D341Med (cell line): ENCODE results near the gene SLC25A23.

Source experiments
- DNase-seq: peaks from one replicate; pipeline ENCODE4 v3.0.0; 2012; ENCODE audit warnings: low spot score

Gene SLC25A23

DNA sequence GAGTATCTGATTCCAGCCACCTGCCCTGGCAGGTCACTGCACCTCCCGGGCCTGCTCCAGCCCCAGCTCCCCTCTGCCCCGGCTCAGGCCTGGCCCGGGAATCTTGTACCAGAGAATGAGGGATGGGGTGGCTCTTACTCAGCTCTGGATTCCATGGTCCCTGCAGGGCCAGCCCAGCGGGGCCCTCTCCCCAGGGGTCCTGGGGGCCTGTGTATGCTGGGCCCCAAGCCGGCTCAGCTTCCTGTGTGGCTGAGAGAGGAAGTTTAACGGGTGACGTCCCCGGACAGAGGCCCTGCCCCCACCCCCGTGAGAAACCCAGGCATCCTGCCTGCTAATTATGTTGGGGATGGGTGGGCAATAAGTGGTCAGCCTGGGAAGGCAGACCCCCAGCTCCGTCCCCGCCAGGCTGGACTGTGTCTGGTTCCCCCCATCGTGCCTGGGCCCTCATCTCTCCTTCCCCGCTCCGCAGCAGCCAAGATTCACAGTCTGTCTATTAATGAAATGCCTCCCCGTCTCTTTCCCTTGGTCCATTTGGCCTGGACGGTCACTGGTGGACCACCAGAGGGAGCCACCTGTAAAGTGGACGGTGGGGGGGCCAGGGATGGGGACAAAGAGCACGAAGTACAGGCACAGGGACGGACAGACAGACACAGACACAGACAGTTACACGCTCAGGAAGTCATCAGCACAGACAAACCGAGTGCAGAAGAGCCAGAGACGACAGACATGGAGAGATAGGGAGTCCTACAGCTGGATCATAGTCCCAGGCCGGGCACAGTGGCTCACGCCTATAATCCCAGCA is 22.1 kb upstream of the SLC25A23 start, which contains the start of gene DENND1C:
DENND1C (minus strand) TSS at position 247 of the 802 bp plus-strand sequence; CDS start at position 155, 92 bp downstream.
- no peak for DNase-seq

DNA sequence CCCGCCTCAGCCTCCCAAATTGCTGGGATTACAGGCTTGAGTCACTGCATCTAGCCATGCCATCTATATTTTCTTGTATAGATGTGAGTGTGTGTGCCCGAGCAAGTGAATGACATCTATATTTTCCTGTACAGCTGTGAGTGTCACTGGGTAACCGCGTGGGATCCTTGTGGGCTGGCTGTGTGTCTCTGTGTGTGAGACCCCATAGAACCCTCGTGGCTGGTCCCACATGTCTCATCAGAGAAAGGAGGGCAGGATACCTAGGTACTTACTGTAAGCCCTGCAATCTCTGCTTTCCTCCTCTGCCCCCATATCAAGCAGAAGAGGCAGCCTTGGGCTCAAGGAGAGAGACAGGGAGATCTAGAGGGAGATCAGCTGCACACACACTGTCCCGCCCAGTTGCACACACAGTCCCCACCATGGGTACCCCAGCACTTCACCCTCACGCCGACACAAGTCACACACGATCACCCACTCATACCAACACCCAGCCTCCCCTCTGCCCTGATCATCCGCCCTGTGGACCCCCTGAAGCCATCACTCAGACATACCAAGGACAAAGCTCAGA is 21.3 kb upstream of the SLC25A23 start:
- DNase-seq: no peak

DNA sequence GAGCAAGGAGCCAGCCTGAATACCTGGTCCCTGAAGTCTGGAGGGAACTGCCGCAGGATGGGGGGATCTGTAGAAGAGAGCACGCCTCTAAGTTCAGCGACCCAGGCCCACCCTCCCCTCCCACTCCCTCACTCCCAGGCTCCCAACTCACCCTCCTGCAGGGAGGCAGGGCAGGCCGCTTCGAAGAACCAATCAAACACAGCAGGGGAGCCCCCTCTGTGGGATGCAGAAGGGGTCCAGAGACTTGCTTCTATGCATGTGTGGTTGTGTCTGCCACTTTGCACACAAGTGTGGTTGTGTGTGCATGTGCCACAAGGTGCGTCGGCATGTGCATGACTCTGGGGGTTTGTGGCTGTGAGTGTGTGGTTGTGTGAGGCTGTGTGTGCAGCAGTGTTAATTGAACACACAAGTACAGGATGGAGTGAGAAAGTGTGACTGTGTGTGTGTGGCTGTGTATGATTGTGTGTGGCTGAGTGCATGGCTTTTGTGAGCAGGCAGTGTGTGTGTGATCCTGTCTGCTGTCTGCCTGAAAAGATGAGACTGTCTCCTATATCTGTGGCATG is 20.3 kb upstream of the SLC25A23 start:
- no peak for DNase-seq

DNA sequence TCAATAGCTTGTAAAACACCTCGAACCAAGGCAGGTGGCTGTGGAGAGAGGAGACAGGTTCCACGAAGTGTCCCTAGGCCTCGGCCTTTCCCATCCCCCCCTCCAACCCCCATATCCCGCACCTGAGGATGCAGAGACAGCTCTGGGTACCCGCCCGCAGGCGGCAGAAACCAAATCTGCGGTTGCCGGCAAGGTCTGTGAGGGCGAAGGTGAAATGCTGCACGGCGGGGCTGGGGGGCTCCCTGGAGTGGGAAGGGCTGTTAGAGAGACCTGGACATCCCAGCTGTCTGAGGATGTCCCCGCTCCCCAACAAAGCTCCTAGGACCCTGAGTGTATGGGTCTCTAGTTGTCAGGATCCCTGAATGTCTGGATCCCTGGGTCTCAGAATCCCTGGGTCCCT is 19.2 kb upstream of the SLC25A23 start:
- DNase-seq: no peak

DNA sequence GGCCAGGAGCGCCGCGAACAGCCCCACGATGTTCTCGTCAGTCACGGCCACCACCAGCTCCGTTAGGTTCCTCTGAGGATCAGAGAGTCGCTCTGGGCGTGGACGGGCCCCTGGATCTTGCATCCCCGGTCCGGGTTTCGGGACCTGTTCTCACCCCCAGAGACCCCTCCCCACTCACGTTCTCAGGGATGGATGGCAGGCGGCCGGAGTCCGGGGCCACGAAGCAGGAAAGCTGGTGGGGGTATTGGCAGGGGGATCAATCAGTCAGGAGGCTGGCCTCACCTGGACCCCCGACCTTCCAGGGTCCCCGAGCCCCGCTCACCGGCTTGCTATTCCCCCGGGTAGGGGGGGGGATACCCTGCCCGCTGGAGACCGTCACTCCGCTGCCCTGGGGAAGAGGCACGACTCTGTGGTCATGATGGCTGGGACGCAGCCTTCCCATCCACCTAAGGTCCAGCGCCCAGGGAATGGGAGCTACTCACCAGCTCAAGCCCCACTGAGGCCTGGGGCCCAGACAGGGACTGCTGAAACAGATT is 17.4 kb upstream of the SLC25A23 start:
- no peak for DNase-seq

DNA sequence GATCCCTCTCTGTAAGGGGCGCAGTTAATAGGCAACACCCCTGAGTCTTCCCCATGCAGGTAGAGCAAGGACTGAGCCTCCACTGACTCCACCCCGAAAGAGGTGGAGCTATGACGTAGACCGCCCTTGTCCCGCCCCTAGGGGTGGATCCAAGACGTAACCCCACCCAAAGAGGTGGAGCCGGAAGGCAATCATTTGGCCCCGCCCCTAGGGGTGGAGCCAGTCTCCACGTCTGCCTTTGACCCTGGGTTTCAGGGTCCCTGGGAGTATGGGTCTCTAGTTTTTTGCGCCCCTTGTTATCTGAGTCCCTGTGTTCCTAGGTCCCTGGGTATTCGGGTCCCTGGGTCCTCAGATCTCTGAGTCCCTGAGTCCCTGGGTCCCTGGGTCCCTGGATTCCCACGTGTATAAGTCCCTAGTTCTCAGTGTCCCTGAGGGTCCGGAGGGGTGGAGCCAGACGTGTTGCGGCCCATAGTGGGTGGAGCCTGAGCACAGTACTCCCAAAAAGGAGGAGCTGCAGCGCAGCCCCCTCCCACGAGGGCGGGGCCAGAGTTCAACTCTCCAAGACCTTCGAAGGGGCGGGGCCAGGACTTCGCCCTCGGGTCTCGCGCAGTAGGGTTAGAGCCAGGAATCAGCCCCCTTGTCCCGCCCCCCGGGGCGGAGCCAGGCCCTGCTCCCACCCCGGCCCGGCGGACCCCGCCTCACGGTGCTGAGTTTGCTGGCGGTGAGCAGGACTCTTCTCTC is 16.7 kb upstream of the SLC25A23 start:
- peak; percentile 70 for DNase-seq

DNA sequence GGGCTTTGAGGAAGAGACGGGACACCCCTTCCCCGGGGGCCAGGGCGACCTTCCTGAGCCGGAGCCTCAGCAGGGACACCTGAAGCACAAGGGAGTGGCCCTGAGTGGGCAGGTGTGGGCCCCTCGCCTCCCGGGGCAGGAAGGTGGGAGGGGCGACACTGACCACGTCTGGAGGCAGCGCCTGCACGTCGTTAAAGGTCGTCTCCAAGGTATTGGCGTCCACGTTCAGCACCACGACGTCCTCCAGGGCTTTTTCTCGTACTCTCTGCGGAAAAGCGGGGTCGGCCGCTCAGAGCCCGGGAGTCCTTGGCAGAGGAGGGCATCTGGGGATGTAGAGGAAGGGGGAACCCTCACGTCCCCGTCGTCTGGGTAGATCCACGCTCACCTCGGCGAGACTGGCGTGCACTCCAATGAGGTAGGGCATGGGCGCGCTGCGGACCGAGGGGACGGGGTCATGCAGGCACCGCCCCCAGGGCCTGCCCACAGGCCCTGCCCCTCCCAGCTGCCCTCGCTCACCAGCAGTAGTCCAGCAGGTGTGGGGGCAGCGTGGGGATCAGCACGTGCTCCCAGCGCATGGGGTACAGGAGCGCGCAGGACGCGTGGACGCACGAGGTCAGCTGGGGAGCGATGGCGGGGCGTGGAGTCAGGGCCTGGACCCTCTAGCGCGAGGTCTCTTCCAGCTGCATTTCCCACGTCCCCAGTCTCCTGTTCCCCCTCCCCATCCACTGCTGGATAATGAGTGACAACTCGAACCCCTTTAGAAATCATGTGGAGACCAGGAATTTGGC is 15.9 kb upstream of the SLC25A23 start:
- peak; percentile 39 for DNase-seq

DNA sequence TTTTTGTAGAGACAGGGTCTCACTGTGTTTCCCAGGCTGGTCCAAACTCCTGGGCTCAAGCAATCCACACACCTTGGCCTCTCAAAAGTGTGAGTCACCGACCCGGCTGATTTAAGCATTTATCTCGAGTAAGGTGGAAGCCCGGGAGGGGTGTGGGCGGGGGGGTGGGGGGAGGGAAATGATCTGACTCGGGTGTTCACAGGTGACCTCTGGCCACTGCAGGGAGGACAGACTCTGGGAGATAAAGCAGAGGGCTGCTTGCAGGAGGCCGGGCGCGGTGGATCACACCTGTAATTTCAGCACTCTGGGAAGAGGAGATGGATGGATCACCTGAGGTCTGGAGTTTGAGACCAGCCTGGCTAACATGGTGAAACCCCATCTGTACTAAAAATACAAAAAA is 14.1 kb upstream of the SLC25A23 start:
- DNase-seq: no peak

DNA sequence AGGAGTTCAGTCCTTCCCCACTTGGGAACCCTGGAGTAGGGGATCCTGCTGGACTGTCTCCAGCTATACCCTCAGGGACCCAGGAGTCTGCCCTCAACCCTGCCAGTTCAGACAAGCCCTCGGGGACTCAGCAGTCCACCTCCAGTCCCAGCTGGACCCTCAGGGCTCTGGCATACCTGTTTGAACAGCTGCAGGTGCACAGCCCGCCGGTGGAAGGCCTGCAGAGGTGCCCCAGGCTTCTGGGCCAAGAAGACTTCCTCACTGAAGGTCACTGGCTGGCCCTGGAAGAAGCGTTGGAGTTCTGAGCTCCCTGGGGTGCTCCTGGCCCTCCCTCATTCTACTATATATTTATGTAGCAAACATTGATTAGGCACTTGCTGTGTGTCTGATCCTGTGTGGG is 13.1 kb upstream of the SLC25A23 start:
- DNase-seq: peak; percentile 21

DNA sequence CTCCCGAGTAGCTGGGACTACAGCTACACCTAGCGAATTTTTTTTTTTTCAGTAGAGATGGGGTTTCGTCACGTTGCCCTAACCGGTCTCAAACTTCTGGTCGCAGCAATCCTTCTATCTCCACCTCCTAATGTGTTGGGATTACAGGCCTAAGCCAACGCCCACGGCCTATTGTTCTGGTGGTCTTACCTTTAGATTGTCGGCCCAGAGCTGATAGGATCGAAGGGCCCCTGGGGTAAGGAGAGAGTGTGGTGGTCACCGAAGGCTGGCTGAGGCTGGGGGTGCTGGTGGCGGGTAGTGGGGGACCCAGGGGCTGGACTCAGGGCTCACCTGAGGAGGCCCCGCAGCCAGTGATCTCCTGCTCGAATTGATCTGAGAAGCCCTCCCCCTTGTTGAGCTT is 11.5 kb upstream of the SLC25A23 start:
- DNase-seq: no peak

DNA sequence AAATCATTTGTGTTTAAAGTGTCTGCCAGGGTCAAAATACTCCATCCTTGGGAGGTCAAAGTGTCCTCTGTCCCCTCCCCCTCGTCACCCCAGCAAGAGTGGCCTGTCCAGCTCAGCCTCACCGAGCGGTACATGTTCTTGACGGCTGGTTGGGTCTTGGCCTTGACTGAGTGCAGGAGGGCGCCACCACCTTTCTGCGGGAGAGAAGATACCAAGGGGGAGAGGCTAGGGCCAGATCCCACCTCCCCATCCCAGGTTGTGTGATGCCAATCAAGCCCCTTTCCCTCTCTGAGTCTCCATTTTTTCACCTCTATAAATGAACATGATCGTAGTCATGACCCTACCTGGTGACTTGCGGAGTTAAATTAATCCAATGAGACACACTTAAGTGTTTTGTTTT is 10.6 kb upstream of the SLC25A23 start:
- peak; percentile 16 for DNase-seq

DNA sequence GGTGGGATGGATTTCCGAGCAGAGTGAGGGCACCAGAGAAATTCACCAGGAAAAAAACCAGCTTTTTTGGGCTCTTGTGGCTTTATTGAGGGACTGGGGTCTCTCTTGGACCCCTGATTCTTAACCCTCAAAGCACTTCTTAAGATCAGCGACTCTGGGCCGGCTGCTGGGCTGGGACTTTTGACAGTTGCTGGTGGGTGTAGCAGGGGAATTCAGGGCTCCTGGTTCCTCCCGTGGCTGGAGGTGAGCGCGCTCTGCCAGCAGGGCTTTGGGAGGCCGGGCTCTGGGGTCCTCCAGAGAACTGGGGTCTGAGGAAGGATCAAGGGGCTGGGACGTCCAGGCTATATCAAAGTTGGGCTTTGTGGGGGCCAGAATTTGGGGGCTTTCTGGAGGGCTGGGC is 7.8 kb upstream of the SLC25A23 start:
- peak; percentile 27 for DNase-seq

DNA sequence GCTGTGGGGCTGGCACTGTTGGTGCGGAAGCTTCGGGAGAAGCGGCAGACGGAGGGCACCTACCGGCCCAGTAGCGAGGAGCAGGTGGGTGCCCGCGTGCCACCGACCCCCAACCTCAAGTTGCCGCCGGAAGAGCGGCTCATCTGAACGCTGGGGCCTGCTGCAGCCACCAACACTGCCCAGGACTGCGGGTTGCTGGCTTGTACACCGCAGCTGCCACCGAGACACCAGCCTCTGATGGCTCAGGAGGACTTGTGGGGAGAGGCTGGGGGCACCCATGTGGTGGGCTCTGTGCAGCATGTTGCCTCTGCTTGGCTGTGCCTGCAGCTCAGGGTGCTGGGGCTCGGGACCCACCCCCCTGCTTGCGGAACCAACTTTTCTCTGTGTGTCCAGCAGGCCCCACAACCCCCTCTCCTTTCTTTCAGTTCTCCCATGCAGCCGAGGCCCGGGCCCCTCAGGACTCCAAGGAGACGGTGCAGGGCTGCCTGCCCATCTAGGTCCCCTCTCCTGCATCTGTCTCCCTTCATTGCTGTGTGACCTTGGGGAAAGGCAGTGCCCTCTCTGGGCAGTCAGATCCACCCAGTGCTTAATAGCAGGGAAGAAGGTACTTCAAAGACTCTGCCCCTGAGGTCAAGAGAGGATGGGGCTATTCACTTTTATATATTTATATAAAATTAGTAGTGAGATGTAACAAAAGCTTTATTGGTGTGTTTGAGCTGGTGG is 7.1 kb upstream of the SLC25A23 start:
- peak; percentile 25 for DNase-seq

DNA sequence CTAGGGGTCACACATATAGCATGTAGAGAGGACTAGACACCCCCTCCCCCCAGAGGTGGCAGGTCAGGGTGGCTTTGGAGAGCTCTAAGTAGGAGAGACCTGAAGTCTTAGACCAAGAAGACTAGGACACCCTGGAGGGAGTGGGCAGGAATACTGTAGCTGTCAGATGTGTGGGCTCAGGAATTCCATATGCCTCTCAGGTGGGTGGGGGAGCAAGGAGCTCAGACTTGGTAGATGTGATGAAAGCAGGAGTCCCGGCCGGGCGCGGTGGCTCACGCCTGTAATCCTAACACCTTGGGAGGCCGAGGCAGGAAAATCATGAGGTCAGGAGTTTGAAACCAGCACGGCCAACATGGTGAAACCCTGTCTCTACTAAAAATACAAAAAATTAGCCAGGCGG is 6.1 kb upstream of the SLC25A23 start:
- no peak for DNase-seq

DNA sequence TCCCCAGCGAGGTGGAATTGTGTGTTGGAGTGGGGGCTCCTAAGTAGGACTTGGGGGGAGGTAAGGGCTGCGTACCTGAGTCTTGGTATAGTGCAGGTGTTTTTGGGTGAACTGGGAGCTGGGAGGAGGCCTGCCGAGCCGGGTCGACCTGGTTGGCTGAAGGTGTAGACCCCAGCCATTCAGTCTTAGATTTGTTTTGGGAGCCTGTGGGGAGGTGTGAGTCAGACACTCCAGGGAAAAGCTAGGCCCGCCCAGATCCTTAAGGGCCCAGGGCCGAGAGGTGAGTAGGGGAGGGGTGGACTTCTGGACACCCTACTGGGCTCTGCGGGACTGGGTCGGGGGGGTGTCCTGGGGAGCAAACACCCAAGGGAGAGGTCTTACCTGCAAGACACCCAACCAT is 5.4 kb upstream of the SLC25A23 start:
- DNase-seq: peak; percentile 9

DNA sequence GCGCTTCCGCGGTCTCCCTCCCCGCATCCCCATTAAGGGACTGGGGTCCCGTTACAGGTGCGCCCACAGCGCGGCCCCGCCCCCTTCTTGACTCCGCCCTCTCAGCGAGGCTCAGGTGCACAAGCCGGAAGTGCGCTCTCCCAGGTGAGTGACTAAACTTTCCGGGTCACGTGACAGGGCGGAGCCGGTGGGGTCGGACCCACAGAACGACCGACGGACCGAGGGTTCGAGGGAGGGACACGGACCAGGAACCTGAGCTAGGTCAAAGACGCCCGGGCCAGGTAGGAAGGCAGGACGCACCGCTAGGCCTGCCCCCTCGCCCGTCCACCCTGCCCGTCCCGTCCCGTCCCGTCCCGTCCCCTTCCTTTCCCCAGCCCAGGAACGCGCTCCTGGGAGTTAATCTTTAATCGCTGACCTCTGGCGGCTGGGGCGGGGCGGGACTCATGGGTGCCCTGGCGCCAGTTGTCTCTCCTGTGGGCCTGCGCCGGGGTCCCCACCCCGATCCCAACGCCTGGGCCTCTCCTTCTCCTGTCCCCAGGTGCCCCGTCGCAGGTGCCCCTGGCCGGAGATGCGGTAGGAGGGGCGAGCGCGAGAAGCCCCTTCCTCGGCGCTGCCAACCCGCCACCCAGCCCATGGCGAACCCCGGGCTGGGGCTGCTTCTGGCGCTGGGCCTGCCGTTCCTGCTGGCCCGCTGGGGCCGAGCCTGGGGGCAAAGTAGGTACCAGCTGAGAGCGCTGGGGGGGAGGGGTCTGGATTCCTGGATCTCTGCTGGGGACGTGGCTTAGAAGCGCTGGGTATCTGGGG is 4.7 kb upstream of the SLC25A23 start, which contains the start of gene CRB3:
CRB3 (plus strand) TSS at position 202 of the 804 bp plus-strand sequence; CDS start at position 633, 431 bp downstream.
- DNase-seq: peak; percentile 30

DNA sequence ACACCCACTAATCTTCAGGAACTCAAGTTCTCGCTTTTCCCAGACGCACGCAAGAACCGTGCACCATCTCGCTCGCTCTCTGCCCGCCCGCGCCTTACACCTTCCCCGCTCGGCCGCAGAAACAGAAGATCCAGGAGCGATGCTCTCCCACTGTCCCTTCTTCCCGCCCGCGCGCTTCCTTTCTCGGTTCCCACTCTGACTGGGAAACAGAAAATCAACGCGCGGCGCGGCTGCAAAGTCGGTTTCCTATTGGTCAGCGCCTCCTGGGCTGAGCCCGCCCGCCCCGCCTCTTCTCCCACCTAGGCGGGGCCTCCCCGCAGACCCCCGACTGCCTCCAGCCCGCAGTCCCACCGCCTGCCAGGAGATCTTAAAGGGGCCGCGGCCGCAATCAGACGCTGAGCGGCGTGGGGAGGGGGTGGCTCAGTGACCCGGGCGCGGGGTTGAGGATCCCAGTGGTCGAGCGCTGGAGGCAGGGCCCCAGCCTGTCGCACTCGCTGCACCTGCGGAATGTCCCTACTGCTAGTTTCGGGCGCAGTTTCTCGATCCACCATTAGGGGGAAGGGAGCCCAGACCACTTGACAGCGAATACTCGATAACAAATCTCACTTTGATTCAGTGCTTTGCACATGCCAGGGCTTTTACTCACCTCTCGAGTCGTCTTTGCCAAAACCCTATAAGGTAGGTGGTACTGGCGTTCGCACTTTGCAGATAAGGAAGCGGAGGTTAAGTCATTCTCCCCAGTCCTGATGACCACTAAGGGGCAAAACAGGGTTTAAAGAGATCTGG is 700 bp upstream of the SLC25A23 start:
- peak; percentile 100 for DNase-seq

DNA sequence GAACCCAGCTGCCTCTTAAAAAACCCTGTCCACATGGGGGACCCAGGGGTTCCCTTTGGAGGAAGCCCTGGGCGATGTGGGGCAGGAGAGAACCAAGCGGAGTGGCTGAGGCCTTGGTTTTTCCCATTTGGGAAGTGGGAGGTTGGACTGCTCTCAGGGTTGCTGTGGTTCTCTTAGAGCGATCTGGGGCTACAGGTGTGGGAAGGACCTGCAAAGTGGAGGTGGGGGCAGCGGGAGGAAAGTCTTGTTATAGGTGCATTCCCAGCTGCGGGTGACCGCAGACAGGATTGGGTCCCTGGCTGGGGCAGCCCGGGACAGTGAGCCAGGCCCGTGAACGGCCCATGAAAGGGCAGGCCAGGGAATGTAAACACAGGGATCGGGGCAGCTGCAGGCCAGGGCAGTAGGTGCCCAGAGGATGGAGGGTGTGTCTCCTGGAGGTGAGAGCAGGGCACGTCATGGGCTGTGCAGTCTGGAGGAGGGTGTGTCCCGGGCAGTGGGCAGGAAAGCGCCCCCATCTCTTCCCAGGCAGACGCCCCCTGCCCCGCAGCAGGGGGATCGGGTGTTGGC is 814 bp downstream of the SLC25A23 start:
- DNase-seq: peak; percentile 51
